ENCODE measurements around the gene CREG2.

CREG2 gene

GRCh38 chr2:101387151-101387834 is at the start of gene CREG2:
TSS of gene CREG2 (minus strand) at chr2:101387503. CDS start at chr2:101387457, 46 bp downstream.
- DNase-seq, result no peak

GRCh38 chr2:101435001-101435862 is 47.9 kb upstream of the CREG2 start:
- DNase-seq, result no peak

- DNase-seq, result no peak
Measured at GRCh38 chr2:101433465-101433864, 46.2 kb upstream of the CREG2 start.

GRCh38 chr2:101432411-101433181 is 45.3 kb upstream of the CREG2 start:
- no peak for DNase-seq

- DNase-seq, result no peak
Measured at GRCh38 chr2:101431486-101431885, 44.2 kb upstream of the CREG2 start.

GRCh38 chr2:101430156-101430555 is 42.9 kb upstream of the CREG2 start:
- DNase-seq, result no peak

GRCh38 chr2:101429453-101429852 is 42.1 kb upstream of the CREG2 start:
- no peak for DNase-seq

GRCh38 chr2:101428422-101429176 is 41.3 kb upstream of the CREG2 start:
- DNase-seq, result no peak

- no peak for DNase-seq
Measured at GRCh38 chr2:101427743-101428142, 40.4 kb upstream of the CREG2 start.

GRCh38 chr2:101427240-101427639 is 39.9 kb upstream of the CREG2 start:
- DNase-seq, result no peak

- DNase-seq, result no peak
Measured at GRCh38 chr2:101426822-101427221, 39.5 kb upstream of the CREG2 start.

GRCh38 chr2:101420623-101421022 is 33.3 kb upstream of the CREG2 start:
- no peak for DNase-seq

- no peak for DNase-seq
Measured at GRCh38 chr2:101419096-101419663, 31.9 kb upstream of the CREG2 start.

GRCh38 chr2:101418460-101419095 is 31.3 kb upstream of the CREG2 start:
- DNase-seq, result no peak

- no peak for DNase-seq
Measured at GRCh38 chr2:101416609-101417008, 29.3 kb upstream of the CREG2 start.

- no peak for DNase-seq
Measured at GRCh38 chr2:101415884-101416283, 28.6 kb upstream of the CREG2 start.

GRCh38 chr2:101415220-101415619 is 27.9 kb upstream of the CREG2 start:
- DNase-seq, result no peak

GRCh38 chr2:101412092-101412694 is 24.9 kb upstream of the CREG2 start:
- DNase-seq, result no peak

- no peak for DNase-seq
Measured at GRCh38 chr2:101410746-101411145, 23.4 kb upstream of the CREG2 start.

GRCh38 chr2:101410114-101410513 is 22.8 kb upstream of the CREG2 start:
- DNase-seq, result no peak

- DNase-seq, result no peak
Measured at GRCh38 chr2:101409699-101410098, 22.4 kb upstream of the CREG2 start.
